ENCODE data around the gene DHX29. TPM values are rescaled to one million over a fixed set of nuclear protein-coding genes. Genes with fewer than 3 reads are reported as not detected.

The DHX29 gene
- total RNA-seq, 1 experiment from 2014 or later = 24.3 TPM

DNA sequence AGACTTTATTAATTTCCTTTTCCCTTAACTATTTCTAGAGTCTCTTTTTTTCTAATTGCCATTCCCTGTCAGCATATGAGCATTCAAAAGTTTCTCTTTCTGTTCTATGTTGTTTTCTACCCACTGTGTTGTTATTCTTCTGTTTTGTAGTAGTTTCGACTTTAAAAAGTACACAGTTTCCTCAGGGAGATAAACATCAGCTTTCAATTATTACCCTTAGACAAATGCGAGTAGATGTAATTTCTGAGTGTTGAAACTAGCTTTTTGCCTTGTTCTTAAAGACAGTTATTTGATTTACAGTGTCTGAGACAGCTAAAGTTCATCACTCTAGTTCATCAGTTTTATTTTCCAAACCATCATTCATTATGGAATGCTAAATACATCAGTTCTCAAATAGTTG, 19.8 kb upstream of the DHX29 start:
- no peaks in the 10 kb centered on the region; the same call in 1 of the 2 replicates for H4K20me1 ChIP-seq (ENCODE audit: insufficient read depth)
- H3K36me3 ChIP-seq (ENCODE audit: control insufficient read depth in 1 of 2, insufficient read depth in 2 of 2, low read length in 2 of 2) = peaks cover 29% of the 10 kb centered on the region in 2 experiments
- DNase-seq (ENCODE audit: low read depth, low spot score) (no peak), ATAC-seq (no peak)
- no peaks in the 10 kb centered on the region for H3K9me3 ChIP-seq (ENCODE audit: control insufficient read depth in 1 of 2, insufficient read depth in 1 of 2, low read depth in 1 of 2, low read length in 2 of 2)
- H3K27ac ChIP-seq (ENCODE audit: low read depth, low read length) = no peak overlapping the region
- TF ChIP-seq, protein P1, sequence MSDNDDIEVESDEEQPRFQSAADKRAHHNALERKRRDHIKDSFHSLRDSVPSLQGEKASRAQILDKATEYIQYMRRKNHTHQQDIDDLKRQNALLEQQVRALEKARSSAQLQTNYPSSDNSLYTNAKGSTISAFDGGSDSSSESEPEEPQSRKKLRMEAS (IDR thresholded peaks at IDR 0.05) = no peak
- TF ChIP-seq EGR1 (IDR thresholded peaks at IDR 0.05; ENCODE audit: low read depth) (no peak), ZFX (IDR thresholded peaks at IDR 0.05) (no peak), RAD21 (IDR thresholded peaks at IDR 0.05; ENCODE audit: low read depth) (no peak), TCF7L2 (IDR thresholded peaks at IDR 0.05; ENCODE audit: borderline replicate concordance, extremely low read depth, insufficient read depth, insufficient read length) (no peak), EZH2 (IDR thresholded peaks at IDR 0.05) (no peak), SRF (IDR thresholded peaks at IDR 0.05; ENCODE audit: low read depth) (no peak), ZNF274 (IDR thresholded peaks at IDR 0.05; ENCODE audit: low read depth, low read length) (no peak), POLR2AphosphoS5 (IDR thresholded peaks at IDR 0.05; ENCODE audit: low read depth, low read length) (no peak), EZH2phosphoT487 (IDR thresholded peaks at IDR 0.05; ENCODE audit: borderline replicate concordance) (no peak)
- TF ChIP-seq, protein P2, sequence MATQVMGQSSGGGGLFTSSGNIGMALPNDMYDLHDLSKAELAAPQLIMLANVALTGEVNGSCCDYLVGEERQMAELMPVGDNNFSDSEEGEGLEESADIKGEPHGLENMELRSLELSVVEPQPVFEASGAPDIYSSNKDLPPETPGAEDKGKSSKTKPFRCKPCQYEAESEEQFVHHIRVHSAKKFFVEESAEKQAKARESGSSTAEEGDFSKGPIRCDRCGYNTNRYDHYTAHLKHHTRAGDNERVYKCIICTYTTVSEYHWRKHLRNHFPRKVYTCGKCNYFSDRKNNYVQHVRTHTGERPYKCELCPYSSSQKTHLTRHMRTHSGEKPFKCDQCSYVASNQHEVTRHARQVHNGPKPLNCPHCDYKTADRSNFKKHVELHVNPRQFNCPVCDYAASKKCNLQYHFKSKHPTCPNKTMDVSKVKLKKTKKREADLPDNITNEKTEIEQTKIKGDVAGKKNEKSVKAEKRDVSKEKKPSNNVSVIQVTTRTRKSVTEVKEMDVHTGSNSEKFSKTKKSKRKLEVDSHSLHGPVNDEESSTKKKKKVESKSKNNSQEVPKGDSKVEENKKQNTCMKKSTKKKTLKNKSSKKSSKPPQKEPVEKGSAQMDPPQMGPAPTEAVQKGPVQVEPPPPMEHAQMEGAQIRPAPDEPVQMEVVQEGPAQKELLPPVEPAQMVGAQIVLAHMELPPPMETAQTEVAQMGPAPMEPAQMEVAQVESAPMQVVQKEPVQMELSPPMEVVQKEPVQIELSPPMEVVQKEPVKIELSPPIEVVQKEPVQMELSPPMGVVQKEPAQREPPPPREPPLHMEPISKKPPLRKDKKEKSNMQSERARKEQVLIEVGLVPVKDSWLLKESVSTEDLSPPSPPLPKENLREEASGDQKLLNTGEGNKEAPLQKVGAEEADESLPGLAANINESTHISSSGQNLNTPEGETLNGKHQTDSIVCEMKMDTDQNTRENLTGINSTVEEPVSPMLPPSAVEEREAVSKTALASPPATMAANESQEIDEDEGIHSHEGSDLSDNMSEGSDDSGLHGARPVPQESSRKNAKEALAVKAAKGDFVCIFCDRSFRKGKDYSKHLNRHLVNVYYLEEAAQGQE (IDR thresholded peaks at IDR 0.05; ENCODE audit: low read depth) = no peak
- TF ChIP-seq, protein P3, sequence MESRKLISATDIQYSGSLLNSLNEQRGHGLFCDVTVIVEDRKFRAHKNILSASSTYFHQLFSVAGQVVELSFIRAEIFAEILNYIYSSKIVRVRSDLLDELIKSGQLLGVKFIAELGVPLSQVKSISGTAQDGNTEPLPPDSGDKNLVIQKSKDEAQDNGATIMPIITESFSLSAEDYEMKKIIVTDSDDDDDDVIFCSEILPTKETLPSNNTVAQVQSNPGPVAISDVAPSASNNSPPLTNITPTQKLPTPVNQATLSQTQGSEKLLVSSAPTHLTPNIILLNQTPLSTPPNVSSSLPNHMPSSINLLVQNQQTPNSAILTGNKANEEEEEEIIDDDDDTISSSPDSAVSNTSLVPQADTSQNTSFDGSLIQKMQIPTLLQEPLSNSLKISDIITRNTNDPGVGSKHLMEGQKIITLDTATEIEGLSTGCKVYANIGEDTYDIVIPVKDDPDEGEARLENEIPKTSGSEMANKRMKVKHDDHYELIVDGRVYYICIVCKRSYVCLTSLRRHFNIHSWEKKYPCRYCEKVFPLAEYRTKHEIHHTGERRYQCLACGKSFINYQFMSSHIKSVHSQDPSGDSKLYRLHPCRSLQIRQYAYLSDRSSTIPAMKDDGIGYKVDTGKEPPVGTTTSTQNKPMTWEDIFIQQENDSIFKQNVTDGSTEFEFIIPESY (IDR thresholded peaks at IDR 0.05; ENCODE audit: extremely low read depth, insufficient replicate concordance, low read length) = no peak
- intact Hi-C loops (cut with micrococcal nuclease) = loop anchor here (10.0 kb wide), 1 partner anchor 598 kb away; no protein-coding TSS in a partner anchor
- RAD21 ChIA-PET (ENCODE audit: low non-redundant PET in 1 of 2, low total read pairs in 2 of 2, uncharacterized antibody in 2 of 2, unreplicated experiment in 2 of 2) = no interaction called here
- POLR2A ChIA-PET = no interaction called here
- H3K9ac ChIP-seq (ENCODE audit: low read length) = no peak overlapping the region
- H3K4me2 ChIP-seq (ENCODE audit: low read length) = no peak overlapping the region
- H2AFZ ChIP-seq (ENCODE audit: low read depth, low read length, poor library complexity, severe bottlenecking) = no peak overlapping the region
- H3K4me1 ChIP-seq (ENCODE audit: control insufficient read depth in 1 of 2, insufficient read depth in 2 of 2, low read length in 2 of 2) = no peaks in the 10 kb centered on the region
- H3K4me3 ChIP-seq (replicated peaks in 1 of 2; ENCODE audit: low read depth in 1 of 2, low read length in 2 of 2) = no peak overlapping the region
- no peaks in the 10 kb centered on the region for H3K27me3 ChIP-seq (ENCODE audit: insufficient read depth, low read length)
- peaks cover 86% of the 10 kb centered on the region for H3K79me2 ChIP-seq (ENCODE audit: insufficient read depth, low read length)
- no TSS peak for BruUV-seq (replicated peaks)
- CTCF ChIA-PET = no interaction called here
- no peaks in the 10 kb centered on the region for H3K9me2 ChIP-seq (ENCODE audit: insufficient read depth)

Measured in HCT116 (cell line).